VCaP (cell line): ENCODE data around the gene RPL38.

Source experiments
- H3K27ac ChIP-seq: fragments of 450-650 bp; 2 replicates; pipeline ENCODE4 v1.5.1; 2017
- TF ChIP-seq, protein P1 (sequence below): fragments of 450-650 bp; conservative IDR thresholded peaks from 2 replicates; pipeline ENCODE4 v1.5.1; 2017; ENCODE audit warnings: mild to moderate bottlenecking, moderate library complexity

RPL38 gene

GRCh38 chr17:74214484-74215341 lies 11.2 kb downstream of the RPL38 start:
- TF ChIP-seq, protein P1, sequence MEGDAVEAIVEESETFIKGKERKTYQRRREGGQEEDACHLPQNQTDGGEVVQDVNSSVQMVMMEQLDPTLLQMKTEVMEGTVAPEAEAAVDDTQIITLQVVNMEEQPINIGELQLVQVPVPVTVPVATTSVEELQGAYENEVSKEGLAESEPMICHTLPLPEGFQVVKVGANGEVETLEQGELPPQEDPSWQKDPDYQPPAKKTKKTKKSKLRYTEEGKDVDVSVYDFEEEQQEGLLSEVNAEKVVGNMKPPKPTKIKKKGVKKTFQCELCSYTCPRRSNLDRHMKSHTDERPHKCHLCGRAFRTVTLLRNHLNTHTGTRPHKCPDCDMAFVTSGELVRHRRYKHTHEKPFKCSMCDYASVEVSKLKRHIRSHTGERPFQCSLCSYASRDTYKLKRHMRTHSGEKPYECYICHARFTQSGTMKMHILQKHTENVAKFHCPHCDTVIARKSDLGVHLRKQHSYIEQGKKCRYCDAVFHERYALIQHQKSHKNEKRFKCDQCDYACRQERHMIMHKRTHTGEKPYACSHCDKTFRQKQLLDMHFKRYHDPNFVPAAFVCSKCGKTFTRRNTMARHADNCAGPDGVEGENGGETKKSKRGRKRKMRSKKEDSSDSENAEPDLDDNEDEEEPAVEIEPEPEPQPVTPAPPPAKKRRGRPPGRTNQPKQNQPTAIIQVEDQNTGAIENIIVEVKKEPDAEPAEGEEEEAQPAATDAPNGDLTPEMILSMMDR = no peak
- no peak overlapping the region for H3K27ac ChIP-seq

DNA sequence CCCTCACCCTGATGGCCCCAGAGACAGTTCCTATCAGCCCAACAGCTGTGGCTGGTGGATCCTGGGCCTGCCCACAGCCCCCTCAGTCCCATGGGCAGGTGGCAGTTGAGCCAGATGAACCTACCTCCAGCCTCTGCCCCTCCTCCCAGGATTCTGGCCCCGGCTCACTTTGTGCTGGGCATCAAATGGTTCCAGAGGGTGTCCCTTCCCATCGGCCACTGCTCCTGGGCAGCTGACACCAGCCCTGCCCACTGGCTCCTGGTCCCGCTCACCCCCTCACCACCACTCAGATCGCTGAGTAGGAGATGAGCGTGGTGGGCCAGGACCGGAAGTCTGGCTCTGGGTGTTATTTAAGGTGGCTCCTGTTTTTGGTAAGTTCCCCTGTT lies 11.9 kb downstream of the RPL38 start:
- no peak overlapping the region for H3K27ac ChIP-seq

GRCh38 chr17:74216505-74216904 lies 13.0 kb downstream of the RPL38 start:
- TF ChIP-seq, protein P1 = no peak
- no peak overlapping the region for H3K27ac ChIP-seq

More for the DNA sequence above, 11.9 kb downstream of the RPL38 start:
- TF ChIP-seq, protein P1 = no peak

GRCh38 chr17:74217037-74217730 lies 13.7 kb downstream of the RPL38 start:
- TF ChIP-seq, protein P1 = 0 out of 2 replicates have a peak, but pooled peaks have one; percentile 9
- no peak overlapping the region for H3K27ac ChIP-seq

GRCh38 chr17:74217888-74218287 lies 14.4 kb downstream of the RPL38 start:
- TF ChIP-seq, protein P1 = no peak
- H3K27ac ChIP-seq = no peak overlapping the region

DNA sequence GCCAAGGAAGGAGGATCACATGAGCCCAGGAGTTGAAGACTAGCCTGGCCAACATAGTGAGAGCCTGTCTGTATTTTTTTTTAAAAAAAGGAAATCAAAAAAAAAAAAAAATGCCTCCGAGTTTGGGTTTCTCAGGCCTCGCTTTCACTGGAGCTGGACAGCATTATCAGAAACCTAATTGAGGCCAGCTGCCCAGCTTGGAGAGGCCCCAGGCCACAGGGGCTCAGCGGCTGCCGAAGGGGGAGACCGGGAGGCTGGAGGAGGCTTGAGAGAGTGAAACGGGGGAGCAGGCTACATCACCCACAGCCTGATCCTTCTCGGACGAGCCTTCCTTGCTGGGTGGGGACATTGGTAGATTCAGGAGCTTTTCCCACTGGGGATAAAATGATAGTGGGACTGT lies 15.0 kb downstream of the RPL38 start:
- TF ChIP-seq, protein P1 = no peak
- no peak overlapping the region for H3K27ac ChIP-seq

- TF ChIP-seq, protein P1 = no peak
- H3K27ac ChIP-seq = no peak overlapping the region
Observed at GRCh38 chr17:74219576-74220133, 16.2 kb downstream of the RPL38 start.
